BE2C (cell line): ENCODE measurements around the gene NAB2.

Experiments
- DNase-seq: peaks from one replicate; pipeline ENCODE4 v3.0.0-alpha.2; 2020
- H3K27me3 ChIP-seq: fragments of 250-450 bp; sonication (Bioruptor Pico); 2 replicates; pipeline ENCODE4 v1.5.1; 2020; ENCODE audit warnings: mild to moderate bottlenecking
- H3K36me3 ChIP-seq: fragments of 250-450 bp; sonication (Bioruptor Pico); 2 replicates; pipeline ENCODE4 v1.5.1; 2020; ENCODE audit warnings: mild to moderate bottlenecking
- H3K4me1 ChIP-seq: fragments of 250-450 bp; sonication (Bioruptor Pico); 2 replicates; pipeline ENCODE4 v1.5.1; 2020
- H3K4me3 ChIP-seq: 2 replicates; pipeline ENCODE4 v1.5.1; 2011; ENCODE audit warnings: low read depth, low read length
- H3K9me3 ChIP-seq: fragments of 250-450 bp; sonication (Bioruptor Pico); 2 replicates; pipeline ENCODE4 v1.5.1; 2020
- TF ChIP-seq, protein P1 (sequence below): IDR thresholded peaks from 2 replicates; pipeline ENCODE4 v1.5.1; 2012; ENCODE audit warnings: mild to moderate bottlenecking, low read depth, low read length

The NAB2 gene

DNA sequence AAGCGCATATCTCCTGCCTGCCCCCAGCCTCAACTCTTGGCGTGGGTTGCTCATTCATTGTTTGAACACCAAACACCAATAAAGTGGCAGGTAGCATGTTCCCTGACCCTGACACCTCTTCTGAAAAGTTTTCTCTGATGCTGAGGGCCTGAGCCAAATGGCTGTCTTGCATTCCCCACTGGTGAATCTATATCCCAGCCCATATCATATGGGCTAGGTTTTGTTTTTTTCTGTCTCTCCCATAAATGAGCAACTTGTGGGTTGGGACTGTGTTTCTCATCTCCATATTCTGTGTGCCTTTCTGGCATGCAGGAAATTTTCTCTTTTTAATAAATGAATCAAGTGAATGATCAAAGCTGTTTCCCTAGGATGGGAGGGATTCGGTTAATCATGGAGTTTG lies 44.0 kb upstream of the NAB2 start:
- TF ChIP-seq, protein P1, sequence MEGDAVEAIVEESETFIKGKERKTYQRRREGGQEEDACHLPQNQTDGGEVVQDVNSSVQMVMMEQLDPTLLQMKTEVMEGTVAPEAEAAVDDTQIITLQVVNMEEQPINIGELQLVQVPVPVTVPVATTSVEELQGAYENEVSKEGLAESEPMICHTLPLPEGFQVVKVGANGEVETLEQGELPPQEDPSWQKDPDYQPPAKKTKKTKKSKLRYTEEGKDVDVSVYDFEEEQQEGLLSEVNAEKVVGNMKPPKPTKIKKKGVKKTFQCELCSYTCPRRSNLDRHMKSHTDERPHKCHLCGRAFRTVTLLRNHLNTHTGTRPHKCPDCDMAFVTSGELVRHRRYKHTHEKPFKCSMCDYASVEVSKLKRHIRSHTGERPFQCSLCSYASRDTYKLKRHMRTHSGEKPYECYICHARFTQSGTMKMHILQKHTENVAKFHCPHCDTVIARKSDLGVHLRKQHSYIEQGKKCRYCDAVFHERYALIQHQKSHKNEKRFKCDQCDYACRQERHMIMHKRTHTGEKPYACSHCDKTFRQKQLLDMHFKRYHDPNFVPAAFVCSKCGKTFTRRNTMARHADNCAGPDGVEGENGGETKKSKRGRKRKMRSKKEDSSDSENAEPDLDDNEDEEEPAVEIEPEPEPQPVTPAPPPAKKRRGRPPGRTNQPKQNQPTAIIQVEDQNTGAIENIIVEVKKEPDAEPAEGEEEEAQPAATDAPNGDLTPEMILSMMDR: no peak
- no peak for DNase-seq
- H3K4me3 ChIP-seq: no peak overlapping the region
- no peaks in the 10 kb centered on the region for H3K27me3 ChIP-seq
- no peaks in the 10 kb centered on the region for H3K4me1 ChIP-seq
- H3K36me3 ChIP-seq: no peaks in the 10 kb centered on the region
- no peaks in the 10 kb centered on the region for H3K9me3 ChIP-seq

GRCh38 chr12:57046086-57046791 lies 42.7 kb upstream of the NAB2 start:
- Histone ChIP-seq H3K36me3 (no peaks in the 10 kb centered on the region), H3K9me3 (no peaks in the 10 kb centered on the region), H3K4me3 (no peak overlapping the region), H3K27me3 (no peaks in the 10 kb centered on the region), H3K4me1 (no peaks in the 10 kb centered on the region)
- TF ChIP-seq, protein P1: no peak
- no peak for DNase-seq

- TF ChIP-seq, protein P1: no peak
Measured at GRCh38 chr12:57046947-57047890, 41.7 kb upstream of the NAB2 start.

GRCh38 chr12:57047981-57048380 lies 40.9 kb upstream of the NAB2 start:
- DNase-seq: no peak
- no peaks in the 10 kb centered on the region for H3K36me3 ChIP-seq
- TF ChIP-seq, protein P1: no peak
- H3K27me3 ChIP-seq: no peaks in the 10 kb centered on the region
- no peaks in the 10 kb centered on the region for H3K9me3 ChIP-seq
- no peaks in the 10 kb centered on the region for H3K4me1 ChIP-seq
- no peak overlapping the region for H3K4me3 ChIP-seq

More at GRCh38 chr12:57046947-57047890, 41.7 kb upstream of the NAB2 start:
- Histone ChIP-seq H3K4me1 (no peaks in the 10 kb centered on the region), H3K27me3 (no peaks in the 10 kb centered on the region), H3K4me3 (no peak overlapping the region), H3K9me3 (no peaks in the 10 kb centered on the region), H3K36me3 (no peaks in the 10 kb centered on the region)
- no peak for DNase-seq

- Histone ChIP-seq H3K4me3 (no peak overlapping the region), H3K4me1 (no peaks in the 10 kb centered on the region), H3K36me3 (no peaks in the 10 kb centered on the region), H3K27me3 (no peaks in the 10 kb centered on the region), H3K9me3 (no peaks in the 10 kb centered on the region)
- TF ChIP-seq, protein P1: no peak
- DNase-seq: no peak
Measured at GRCh38 chr12:57048423-57049118, 40.3 kb upstream of the NAB2 start.
